Erythroblast (primary cell): ENCODE measurements around the gene SPINK14.

Experiments
- GATA1 ChIP-seq: IDR thresholded peaks from 2 replicates; pipeline ENCODE4 v1.6.1; 2011; ENCODE audit warnings: low read depth, mild to moderate bottlenecking, control low read depth, low read length, moderate library complexity
- POLR2A ChIP-seq: IDR thresholded peaks from 2 replicates; pipeline ENCODE4 v1.6.1; 2011; ENCODE audit warnings: mild to moderate bottlenecking, low read length

GRCh38 chr5:148163345-148163744 lies 5.0 kb upstream of the SPINK14 start:
- TF ChIP-seq POLR2A (no peak), GATA1 (no peak)
